ENCODE results near the gene ZNHIT6.

DNA sequence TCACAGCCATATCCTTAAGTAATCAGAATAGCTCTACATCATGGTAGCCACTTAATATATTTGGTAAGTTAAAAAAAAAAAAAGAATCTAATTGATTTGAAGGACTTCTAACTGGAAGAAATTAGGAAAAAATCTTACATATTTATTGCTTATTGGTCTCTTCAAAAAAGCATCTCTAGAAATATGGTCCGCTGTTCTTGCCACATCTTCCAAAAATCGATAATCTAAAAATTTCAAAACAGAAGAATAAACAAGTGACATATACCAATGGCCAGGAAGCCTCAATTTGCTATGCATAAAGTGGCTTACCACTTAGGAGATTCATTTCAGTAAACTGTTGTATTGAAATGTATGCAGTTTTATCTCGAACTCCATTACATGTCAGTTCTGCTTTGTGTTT lies 2.3 kb downstream of the ZNHIT6 start:
- TF ChIP-seq, protein P1, sequence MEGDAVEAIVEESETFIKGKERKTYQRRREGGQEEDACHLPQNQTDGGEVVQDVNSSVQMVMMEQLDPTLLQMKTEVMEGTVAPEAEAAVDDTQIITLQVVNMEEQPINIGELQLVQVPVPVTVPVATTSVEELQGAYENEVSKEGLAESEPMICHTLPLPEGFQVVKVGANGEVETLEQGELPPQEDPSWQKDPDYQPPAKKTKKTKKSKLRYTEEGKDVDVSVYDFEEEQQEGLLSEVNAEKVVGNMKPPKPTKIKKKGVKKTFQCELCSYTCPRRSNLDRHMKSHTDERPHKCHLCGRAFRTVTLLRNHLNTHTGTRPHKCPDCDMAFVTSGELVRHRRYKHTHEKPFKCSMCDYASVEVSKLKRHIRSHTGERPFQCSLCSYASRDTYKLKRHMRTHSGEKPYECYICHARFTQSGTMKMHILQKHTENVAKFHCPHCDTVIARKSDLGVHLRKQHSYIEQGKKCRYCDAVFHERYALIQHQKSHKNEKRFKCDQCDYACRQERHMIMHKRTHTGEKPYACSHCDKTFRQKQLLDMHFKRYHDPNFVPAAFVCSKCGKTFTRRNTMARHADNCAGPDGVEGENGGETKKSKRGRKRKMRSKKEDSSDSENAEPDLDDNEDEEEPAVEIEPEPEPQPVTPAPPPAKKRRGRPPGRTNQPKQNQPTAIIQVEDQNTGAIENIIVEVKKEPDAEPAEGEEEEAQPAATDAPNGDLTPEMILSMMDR (IDR thresholded peaks at IDR 0.05): no peak
- TF ChIP-seq EZH2 (IDR thresholded peaks at IDR 0.05; ENCODE audit: borderline replicate concordance, insufficient read depth, low read depth, low read length, poor library complexity, severe bottlenecking): no peak

Measured in B cell (primary cell).